Measurements from ENCODE around the gene ENDOG.
"Not testable (repeated sequence)": the region's sequence is repeated elsewhere in the genome, so short reads cannot be mapped to it uniquely, and the experiment has no call there.

- not testable (repeated sequence) for TF ChIP-seq JUNB (IDR thresholded peaks at IDR 0.05; ENCODE audit: unreplicated experiment); CTCF (conservative IDR thresholded peaks at IDR 0.05; ENCODE audit: low read depth in 2 of 2)
These were observed 52.6 kb downstream of the ENDOG start for GRCh38 chr9:128870941-128871265.

Measured in GM23338 (cell line).